ENCODE data around the gene UXS1. TPM values are rescaled to one million over a fixed set of nuclear protein-coding genes. Genes with fewer than 3 reads are reported as not detected.

UXS1 gene
- total RNA-seq, 1 experiment from 2014 or later, result 66.0 TPM

DNA sequence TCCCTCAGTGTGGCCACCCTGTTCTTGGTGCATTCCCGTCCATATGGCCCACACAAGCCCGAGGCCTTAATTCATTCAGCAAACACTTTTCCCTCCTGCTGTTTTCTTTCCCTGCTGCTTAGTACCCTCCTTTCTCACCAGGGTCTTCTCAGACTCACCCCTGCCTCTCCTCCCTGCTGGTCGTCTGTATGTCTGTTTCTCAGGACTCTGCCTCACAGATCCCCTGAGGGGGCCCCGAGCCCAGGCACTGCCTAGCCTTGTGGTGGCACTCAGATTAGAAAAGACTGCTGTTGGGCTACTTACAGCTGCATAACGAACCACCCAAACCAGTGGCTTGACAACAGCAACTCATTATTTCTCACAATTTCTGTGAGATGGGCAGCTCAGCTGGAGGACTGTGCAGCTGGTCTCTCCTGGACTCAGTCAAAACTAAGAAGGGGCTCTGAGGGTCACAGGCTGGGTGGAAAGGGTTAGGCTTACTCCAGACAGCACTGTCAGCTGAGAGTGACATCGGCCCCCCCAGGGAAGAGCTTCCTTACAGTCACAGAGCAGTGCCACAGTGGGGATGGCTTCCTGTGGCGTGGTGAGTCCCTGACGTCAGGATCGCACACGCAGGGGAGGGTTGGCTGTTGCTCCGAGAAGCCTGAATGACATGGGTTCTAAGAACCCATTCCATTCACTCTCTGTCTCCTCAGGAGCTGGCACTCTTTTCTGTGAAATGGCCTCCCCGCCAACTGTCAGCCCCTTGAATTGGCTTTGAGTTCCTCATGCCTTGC lies 139.0 kb downstream of the UXS1 start:
- DNase-seq (ENCODE audit: low read depth), result no peak

GRCh38 chr2:106054321-106054720 lies 139.8 kb downstream of the UXS1 start:
- DNase-seq (ENCODE audit: low read depth), result no peak

- peak; percentile 8 for DNase-seq (ENCODE audit: low read depth)
Measured at GRCh38 chr2:106053581-106053980, 140.5 kb downstream of the UXS1 start.

DNA sequence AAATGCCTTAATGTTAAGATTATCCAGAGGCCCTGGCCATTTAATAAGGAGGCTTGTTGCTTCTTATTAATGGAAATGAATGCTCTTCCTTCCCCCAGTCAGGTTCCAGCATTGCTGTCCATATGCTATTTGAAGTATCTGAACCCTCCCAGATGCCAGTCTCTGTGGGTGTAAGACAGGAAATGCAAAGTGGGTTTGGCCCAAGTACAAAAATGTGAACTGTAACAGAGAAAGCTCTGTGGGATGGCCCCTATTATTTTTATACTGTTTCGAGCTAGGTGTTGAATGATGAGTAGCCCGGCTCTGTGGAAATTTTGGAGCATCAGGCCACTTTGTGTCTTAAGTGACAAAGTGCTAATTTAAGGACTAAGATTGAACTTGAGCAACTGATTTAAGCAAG lies 141.0 kb downstream of the UXS1 start:
- DNase-seq (ENCODE audit: low read depth), result peak; percentile 78

DNA sequence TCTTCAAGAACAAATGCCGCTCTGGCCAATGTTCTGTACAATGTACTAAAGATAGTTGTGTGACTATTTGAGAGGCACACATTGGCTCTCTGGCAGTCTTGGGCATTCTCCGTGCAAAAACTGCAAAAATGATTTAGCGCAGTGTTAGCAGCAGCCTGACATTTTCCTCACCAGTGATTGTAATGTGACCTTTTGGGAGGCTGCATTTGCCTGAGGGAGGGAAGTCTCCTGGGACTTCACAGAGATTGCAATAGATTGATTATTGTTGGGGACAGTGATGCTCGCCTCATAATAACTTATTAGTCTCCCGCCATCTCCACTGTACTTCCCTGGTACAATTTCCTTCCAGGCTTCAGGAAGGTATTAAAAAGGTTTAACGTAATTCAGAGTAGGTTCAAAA lies 149.2 kb downstream of the UXS1 start:
- DNase-seq (ENCODE audit: low read depth), result no peak

- no peak for DNase-seq (ENCODE audit: low read depth)
Measured at GRCh38 chr2:106044021-106044420, 150.1 kb downstream of the UXS1 start.

Measured in LHCN-M2 (cell line).